GM21381 (cell line): Measurements from ENCODE around the gene LAPTM4A.
"Not testable (repeated sequence)": the region's sequence is repeated elsewhere in the genome, so short reads cannot be mapped to it uniquely, and the experiment has no call there.

Experiments
- ATAC-seq: cut with Tn5 transposase; IDR thresholded peaks from one replicate; pipeline ENCODE4 v1.9.1; 2021; ENCODE audit warnings: mild to moderate bottlenecking, moderate library complexity; ENCODE audit not compliant: unreplicated experiment

LAPTM4A gene

GRCh38 chr2:20077411-20077940 is 26.0 kb upstream of the LAPTM4A start:
- ATAC-seq: no peak

- no peak for ATAC-seq
Observed at GRCh38 chr2:20076757-20077156, 25.3 kb upstream of the LAPTM4A start.

GRCh38 chr2:20074901-20075300 is 23.5 kb upstream of the LAPTM4A start:
- no peak for ATAC-seq

GRCh38 chr2:20074046-20074648 is 22.7 kb upstream of the LAPTM4A start:
- not testable (repeated sequence) for ATAC-seq

GRCh38 chr2:20073460-20073859 is 22.0 kb upstream of the LAPTM4A start:
- ATAC-seq: no peak

- ATAC-seq: no peak
Observed at GRCh38 chr2:20072436-20073158, 21.2 kb upstream of the LAPTM4A start.

- ATAC-seq: no peak
Observed at GRCh38 chr2:20071397-20072383, 20.3 kb upstream of the LAPTM4A start.

GRCh38 chr2:20069756-20070155 is 18.3 kb upstream of the LAPTM4A start:
- ATAC-seq: no peak

GRCh38 chr2:20067992-20068584 is 16.7 kb upstream of the LAPTM4A start:
- no peak for ATAC-seq

- no peak for ATAC-seq
Observed at GRCh38 chr2:20065885-20066602, 14.6 kb upstream of the LAPTM4A start.

- ATAC-seq: no peak
Observed at GRCh38 chr2:20064841-20065240, 13.4 kb upstream of the LAPTM4A start.

- ATAC-seq: no peak
Observed at GRCh38 chr2:20064421-20064820, 13.0 kb upstream of the LAPTM4A start.

GRCh38 chr2:20062615-20063545 is 11.5 kb upstream of the LAPTM4A start:
- ATAC-seq: no peak

GRCh38 chr2:20061940-20062339 is 10.5 kb upstream of the LAPTM4A start:
- no peak for ATAC-seq

- no peak for ATAC-seq
Observed at GRCh38 chr2:20061476-20061875, 10.0 kb upstream of the LAPTM4A start.

GRCh38 chr2:20060106-20060505 is 8.7 kb upstream of the LAPTM4A start:
- ATAC-seq: no peak

- no peak for ATAC-seq
Observed at GRCh38 chr2:20057268-20057667, 5.8 kb upstream of the LAPTM4A start.

GRCh38 chr2:20054931-20055330 is 3.5 kb upstream of the LAPTM4A start:
- no peak for ATAC-seq

- no peak for ATAC-seq
Observed at GRCh38 chr2:20054119-20054518, 2.7 kb upstream of the LAPTM4A start.
